HG03095 (cell line): Measurements from ENCODE around the gene LPP.

Experiments
- ATAC-seq: cut with Tn5 transposase; IDR thresholded peaks from one replicate; pipeline ENCODE4 v1.9.1; 2021; ENCODE audit warnings: moderate library complexity; ENCODE audit not compliant: unreplicated experiment

LPP gene

DNA sequence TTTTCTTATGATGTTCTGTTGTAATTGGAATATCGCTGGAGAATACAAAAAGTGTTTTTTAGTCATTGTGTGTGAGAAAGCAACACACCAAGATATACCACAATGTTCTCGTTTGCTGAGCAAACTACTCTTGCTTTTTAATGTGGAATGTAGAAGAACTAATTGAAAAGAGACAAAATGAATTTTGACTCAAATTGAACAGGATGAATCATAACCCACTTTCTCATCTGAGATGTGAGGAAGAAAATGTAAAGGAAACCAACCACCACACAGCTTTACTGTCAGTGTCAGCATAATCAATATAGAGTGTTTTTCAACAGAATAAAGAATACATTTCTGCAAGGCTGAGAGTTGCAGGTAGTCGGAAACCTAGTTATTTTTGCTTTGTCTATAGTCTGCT lies 569.0 kb downstream of the LPP start:
- ATAC-seq = no peak

DNA sequence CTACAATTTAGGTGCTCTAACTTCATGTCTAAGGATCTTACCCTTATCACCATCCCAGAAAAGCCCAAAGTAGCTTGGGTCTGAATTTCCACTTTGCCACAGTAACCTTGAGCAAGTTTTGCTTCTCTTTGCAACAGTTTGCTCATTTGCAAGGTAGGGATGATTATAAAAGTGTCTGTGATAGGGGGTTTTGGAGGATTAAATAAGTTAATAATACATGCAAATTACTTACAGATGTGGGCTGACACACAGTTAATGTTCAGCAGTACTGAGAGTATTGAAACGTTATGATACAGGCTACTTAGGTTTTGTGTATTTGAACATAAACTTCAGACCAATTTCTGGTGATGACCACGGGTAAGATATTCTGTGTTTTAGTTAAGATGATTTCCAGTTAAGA lies 573.1 kb downstream of the LPP start:
- no peak for ATAC-seq

DNA sequence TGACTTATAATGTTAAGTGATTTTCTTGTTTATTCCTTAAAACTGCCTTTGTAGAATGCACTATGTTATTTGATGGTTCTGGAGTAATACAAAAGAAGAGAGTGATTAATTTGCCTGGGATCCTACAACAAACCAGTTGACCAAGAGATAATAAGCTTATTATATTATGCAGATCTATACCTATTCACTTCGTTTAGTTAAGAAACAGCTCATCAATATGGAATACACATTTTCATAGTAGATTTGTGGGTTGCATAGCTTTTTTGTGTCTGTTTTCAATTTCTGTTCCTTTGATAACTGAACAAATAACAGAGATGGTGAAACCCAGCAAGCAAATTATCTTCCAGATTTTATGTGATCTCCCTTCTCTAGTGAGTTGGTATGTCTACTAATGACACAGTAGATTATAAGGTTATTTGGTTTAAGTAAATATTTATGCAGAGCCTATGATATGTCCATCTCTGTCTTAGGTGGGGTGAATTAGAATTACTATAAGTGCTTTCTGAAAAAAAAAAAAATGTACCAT lies 574.5 kb downstream of the LPP start:
- no peak for ATAC-seq

DNA sequence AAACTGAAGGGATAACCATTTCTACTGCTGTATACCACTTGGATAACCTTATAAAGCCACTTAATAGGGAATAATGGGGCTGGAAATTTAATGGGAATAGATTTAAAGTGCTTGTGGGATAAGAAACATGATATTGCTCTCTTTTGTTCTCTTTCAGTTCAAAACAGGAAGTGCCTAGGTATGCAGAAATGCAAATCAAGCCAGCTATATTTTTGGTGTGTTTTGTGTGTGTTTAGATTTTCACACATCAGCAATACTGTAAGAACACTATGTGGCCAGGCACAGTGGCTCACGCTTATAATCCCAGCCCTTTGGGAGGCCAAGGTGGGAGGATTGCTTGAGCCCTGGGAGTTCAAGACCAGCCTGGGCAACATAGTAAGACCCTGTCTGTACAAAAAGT lies 575.5 kb downstream of the LPP start:
- ATAC-seq = no peak

DNA sequence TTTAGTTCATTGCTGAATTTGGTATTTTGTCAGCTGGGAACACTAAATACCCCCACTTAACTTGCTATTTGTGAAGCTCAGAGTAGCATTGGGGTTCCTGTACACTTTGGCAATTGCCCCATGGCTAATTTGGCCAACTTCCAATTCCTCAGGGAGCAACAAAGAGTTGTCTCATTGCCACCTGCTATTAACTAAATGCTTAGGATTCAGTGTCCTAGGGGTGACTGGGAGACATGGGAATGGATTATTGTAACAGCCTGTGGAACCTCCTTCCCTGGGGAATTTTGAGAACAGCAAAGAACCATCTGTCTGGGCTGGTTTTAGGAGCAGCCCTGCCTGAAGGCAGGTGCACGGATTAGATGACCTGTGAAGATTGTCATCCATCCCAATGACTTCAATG lies 580.4 kb downstream of the LPP start:
- ATAC-seq = no peak

DNA sequence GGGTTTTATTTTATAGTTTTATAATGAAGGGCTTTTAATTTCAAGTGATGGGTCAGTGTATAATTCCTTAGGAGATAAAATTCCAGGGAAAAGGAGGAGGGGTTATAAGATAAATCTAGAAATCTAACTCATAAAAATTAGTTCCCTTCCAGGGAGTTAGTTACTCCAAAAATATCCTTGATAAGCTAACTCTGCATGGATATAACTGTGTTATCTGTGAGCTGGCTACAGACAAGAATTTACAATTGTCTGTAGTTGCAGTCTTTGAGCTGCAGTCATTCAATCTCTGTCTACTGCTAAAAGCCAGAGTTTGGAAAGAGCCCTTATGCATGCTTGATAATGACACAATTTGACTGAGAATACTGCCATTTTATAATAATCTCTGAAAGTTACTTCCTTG lies 585.6 kb downstream of the LPP start:
- no peak for ATAC-seq

DNA sequence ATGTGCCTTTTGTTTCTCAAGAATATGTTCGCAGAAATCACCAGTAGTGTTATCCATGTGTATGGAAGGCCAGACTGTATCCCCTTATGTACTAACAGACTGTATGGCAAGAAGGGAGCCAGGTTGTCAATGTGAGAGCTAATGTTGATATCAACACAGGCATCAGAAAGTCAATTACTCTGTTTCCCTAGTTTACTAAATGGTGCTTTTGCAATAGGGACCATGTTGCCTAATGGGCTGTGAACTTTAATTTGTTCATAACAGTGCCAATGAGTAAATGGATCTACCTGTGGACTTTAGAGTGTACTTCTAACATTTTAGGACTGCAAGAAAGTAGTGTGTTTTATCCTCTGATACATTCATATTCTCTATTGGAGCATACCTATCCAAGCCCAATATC lies 586.1 kb downstream of the LPP start:
- no peak for ATAC-seq

DNA sequence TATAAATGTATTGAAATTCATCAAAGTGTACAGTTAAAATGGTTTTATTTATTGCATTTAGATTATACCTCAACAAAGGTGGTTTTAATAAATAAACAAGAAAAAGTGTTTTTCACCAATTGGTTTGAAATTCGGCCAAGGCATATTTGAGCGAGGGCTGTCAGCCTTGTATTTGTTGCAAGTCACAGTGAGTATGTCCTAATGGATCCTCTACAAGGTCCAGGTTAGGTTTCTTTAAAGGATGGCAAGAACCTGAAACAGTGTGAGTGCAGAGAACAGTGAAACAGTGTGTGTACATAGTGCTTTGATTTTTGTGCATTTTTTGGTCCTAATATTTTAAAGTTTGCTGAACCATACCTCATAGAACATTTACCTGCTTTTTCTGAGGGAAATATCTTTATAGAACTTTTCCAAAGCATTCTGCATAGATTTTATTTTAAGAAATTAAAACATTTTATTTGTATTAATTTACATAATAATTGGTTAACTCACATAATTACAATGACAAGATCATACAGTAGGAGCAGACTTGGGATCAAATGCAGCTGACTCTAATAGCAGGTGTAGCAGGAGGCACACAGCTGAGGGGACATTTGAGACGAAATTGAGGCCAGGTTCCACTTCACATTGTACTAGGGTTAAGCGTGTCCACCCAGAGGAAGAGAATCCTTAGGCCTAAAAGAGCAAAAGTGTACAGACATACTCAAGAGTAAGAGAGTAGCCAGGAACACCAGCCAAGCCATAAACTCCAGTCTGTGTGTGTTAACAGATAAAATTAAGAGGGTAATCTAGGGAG lies 589.0 kb downstream of the LPP start:
- no peak for ATAC-seq

DNA sequence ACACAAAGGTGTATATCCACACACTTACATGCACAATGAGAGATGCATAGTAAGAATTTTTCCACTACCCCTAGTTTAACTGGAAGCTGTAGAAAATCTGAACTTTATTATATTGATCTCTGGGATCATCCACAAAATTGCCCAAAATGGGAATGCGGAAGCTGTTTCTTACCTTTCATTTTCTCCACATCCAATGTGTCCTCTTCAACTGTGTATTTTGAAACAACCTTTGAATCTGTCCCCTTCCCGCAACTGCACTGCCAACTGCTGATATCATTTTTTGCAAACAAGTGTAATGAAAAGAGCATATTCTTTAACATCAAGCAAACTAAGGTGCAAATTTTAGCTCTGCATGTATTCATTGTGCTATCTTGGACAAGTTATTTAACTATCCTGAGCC lies 590.2 kb downstream of the LPP start:
- ATAC-seq = no peak

DNA sequence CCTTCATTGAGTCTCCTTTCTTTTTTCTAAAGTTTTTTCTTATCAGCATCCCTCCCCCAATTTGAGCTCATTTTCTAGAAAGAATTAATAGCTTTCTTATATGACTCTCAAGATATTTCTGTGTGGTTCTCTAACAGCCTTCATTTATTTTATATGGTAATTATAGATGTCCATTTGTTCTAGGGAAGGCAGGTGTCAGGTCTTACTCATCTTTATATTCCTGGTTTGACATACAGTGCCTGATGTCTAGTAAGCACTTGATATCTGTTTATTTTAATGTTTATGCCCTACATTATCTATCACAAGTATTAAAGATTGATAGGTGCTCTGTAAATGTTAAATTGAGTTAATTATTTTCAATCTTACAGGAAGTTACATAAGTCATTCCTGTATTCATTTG lies 591.1 kb downstream of the LPP start:
- ATAC-seq = no peak

DNA sequence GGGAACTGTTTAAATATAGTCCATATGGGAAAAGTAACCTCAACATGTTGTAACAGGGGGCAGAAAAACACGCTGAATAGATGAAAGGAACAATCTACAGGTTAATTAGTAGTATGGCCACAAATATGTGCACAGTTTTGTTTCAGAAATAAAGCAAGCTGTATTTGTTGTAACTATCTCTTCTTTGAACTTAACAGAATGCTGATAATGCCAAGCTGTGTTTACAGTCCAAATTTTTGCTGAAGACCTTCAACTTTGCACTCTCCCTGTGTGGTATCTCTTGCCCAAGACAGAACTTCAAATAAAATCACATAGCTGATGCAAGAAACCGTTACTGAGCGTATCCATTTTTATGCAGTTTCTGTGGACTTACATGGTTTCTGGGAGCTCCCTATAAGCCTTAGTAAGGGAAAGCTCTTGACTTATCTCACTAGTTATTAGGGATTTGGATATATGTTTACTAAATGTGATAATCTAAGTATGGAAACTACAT lies 592.4 kb downstream of the LPP start:
- ATAC-seq = no peak

DNA sequence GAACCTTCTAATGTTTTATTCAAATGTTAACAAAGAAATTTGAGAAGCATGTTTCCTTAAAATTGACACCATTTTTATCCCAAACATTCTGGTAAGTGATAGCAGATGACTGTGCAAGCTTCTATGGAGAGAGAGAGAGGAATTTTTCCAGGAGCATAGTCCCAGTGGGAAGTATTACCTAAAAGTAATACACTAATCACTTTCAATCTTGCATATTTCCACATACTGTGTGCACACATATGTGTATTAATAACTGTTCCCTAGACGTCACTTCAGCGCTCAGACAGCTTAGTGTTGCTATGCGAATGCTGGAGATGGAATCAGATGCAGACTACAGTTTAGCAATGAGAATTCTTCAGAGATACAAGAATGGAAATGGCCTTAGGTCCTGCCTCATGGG lies 593.5 kb downstream of the LPP start:
- no peak for ATAC-seq

DNA sequence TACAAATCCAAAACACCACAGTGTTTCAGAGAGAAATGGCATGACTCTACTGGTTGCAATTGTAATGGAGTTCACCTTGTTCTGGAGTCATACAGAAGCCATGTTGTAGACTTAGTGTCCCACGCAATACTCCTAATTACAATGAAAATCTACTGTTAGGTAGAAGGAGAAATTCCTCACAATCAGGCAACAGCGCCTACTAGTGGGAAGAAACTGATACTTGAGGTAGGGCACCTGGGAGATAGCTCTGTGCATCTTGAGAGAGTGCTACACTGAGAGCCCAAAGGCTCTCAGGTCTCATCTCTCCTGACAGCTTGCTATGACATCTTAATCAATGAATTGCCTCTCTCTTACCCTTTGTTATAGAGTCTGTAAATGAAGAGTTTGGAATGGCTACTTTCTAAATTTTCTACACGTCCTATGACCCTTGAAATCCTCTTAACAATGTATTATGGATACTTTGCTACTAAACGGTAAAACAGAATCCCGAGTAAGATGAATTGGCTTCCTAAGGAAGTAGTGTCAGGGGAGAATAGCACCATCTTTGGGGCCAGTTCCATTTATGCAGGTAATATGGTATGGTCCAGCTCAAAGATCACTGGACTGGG lies 595.2 kb downstream of the LPP start:
- ATAC-seq = no peak

DNA sequence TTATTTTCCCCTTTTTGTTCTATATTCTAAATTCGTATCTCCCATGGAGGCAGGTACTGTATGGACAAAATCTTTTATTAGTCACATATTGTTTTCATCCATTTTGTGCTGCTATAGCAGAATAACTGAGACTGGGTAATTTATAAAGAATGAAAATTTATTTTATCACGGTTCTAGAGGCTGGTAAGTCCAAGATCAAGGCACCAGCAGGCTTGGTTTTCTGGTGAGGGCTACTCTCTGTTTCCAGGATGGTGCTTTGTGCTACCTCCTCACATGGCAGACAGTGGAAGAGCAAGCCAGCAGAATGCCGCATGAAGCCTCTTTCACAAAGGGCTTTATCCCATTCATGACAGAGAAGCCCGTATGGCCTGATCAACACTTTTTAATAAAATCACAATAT lies 595.9 kb downstream of the LPP start:
- no peak for ATAC-seq

DNA sequence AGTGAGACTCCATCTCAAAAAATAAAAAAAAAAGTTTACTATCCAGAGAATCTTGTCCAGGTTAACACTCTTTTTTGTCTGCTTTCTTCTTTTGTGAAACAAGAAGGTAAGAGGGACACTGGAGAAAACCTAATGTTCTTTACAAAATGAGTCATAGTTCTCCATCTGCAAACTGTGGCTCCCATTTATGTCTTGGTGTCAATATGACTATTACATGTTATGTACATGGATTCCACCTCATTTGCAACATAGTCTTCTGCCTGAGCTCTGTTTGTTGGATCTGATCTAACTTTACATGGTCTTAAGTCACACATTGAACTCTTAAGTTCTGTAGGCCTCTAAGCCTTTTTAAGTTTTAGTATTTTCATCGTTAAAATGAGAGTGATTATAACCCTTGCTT lies 596.7 kb downstream of the LPP start:
- no peak for ATAC-seq

DNA sequence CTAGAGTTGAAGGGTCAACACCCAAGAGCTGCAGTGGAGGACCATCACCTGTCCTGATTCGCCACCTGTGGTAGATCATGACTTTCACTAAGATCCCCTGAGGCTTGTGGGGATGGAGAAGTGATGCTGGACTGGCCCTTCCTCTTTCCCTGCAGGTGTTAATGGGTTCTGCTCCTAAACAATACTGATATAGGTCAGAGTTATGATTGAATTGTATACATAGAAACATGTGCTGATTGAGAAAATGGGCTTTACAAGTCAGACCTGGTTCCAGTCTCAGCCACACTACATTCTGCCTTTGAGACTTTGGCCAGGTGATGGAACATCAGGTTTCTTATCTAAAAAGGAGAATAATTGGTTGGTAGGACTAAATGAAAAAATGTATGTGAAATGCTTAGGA lies 598.9 kb downstream of the LPP start:
- ATAC-seq = peak; percentile 36

DNA sequence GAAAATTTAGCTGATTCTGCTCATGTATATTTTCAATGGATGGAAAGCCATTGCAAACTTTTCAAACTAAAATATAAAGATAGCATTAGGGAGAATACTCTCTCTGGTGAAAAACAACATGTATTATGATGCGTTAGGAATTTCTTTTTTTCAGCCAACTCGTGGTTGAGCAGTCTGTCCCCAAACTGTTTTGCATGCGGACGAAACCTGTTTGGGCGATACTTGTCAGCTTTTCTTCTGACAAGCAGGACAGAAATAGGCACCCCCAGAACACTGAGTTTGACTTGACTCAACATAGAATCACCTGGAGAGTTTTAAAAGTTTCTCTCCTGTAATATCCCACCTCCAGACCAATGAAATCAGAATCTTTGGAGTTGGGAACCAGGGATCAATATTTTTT lies 600.3 kb downstream of the LPP start:
- no peak for ATAC-seq

DNA sequence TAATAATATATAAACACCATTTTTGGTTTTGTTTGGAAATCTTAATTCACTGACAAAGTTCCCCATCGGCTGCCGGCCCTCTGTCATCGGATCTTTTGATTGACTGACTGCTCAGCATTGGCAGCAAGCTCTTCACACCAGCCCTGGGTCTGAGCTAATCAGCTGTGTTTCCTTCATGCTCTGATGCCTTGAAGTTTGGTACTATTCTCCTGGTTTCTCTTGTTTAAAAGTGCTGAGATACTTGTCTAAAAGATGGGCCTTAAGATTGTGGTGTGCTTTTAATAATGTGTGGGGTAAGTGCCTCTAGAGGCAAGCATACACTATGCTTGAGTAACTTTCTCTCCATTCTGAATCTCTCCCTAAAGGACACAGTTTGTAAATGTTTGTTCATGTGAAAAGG lies 602.3 kb downstream of the LPP start:
- no peak for ATAC-seq

DNA sequence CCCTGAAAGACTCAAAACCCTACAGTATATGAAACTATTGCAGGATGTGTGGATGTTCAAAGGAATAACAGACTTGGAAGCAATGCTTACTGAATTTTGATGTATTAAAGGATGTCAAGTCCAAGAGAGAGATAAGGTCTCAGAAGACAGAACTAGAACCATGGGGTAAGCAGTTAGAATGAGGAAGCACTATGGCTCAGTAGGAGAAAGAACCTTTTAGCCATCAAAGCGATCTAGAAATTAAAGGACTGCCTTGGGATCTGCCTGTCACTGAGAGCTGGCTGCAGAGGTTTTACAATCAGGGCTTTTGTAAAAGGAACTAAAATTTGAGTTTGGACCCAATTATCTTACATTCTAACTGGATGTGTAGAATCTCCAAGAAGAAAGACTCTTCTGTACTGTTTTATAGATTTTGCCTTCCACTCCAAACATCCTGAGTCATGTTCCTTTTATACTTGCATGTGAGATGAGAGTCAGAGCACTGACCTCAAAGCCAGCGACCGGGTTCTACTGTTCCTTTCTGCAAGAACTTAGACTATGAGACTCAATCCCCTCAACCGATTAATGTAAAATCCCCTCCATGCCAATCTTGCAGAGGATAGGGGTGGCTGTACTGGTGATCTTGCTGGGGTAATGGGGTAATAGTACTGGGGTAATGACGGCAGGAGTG lies 605.5 kb downstream of the LPP start:
- ATAC-seq = no peak

DNA sequence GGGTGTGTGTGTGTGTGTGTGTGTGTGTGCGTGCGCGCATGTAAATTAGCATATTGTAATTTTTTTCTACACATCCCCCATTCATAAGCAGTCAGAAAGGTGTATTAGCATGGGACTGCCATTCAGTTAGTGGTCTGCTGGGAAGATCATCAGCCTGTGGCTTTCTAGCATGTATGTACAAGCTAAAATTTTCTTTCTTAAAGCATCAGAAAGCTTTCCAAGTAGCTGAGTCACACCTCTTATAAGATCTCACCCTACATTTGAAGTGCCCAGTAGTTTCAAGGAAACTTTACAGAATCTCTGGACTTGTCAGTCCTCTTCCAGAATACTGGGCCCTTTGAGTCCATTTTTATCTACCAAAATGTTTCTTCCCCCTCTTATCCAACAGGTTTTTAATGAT lies 606.5 kb downstream of the LPP start:
- no peak for ATAC-seq

DNA sequence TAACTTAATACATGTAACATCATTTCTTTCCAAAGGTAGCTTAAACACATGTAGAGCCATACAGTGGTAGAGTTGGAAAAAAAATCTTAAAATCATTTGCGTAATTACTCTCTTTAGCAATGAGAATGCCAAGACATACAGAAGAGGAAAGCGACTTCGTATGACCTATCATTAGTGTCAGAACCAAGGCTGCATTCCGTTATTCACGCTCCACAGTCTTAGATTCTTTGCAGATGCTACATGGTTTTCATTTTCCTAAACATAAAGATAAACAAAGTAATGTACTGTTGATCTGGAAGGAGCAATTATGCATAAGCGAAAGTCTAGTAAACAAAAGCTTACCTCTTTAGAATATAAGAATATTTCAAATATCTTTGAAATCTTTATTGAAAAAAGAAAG lies 607.5 kb downstream of the LPP start:
- ATAC-seq = no peak

DNA sequence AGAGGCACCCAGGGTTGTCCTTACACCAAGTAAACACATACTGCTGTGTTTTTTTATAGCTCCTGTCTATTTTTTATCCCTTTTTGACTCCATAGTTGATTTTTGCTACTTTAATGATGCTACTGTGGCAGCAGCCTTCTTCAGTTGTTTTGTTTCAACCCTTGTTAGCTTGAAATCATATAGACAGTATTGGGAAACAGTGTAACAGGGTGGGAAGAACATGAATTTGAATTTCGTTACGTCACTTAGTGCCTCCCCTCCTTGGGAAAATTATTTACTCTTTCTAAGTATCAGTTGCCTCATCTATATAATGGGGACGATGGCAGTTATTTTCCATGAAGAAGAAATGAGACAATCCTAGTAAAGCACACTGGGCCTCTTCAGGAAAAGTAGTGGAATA lies 608.0 kb downstream of the LPP start:
- no peak for ATAC-seq
